Liver (tissue), 9 donors: ENCODE results near the gene UBE2L5. TPM values are rescaled to one million over a fixed set of nuclear protein-coding genes. Genes with fewer than 3 reads are reported as not detected.

ENCODE experiments used
- DNase-seq: peaks from one replicate; pipeline ENCODE4 v3.0.0-alpha.2; 2017; ENCODE audit warnings: low spot score
- H3K27ac ChIP-seq, 2 donors: one replicate each; pipeline ENCODE4 v1.7.0; 2013; ENCODE audit warnings: inconsistent platforms in 2 of 2, low read length in 2 of 2, control low read depth in 1 of 2, low read depth in 1 of 2, mild to moderate bottlenecking in 1 of 2
- H3K27me3 ChIP-seq, 4 donors: one replicate each; pipeline versions ENCODE4 v1.6.1 to v1.7.0; 2013; ENCODE audit warnings: low read length in 3 of 4, inconsistent platforms in 1 of 4, mild to moderate bottlenecking in 1 of 4, moderate library complexity in 1 of 4; ENCODE audit not compliant: control insufficient read depth in 4 of 4, insufficient read depth in 4 of 4
- H3K36me3 ChIP-seq, 4 donors: one replicate each; pipeline versions ENCODE4 v1.6.1 to v1.7.0; 2013; ENCODE audit warnings: low read length in 3 of 4, mild to moderate bottlenecking in 3 of 4, low read depth in 1 of 4, moderate library complexity in 1 of 4; ENCODE audit not compliant: control insufficient read depth in 4 of 4, insufficient read depth in 3 of 4
- H3K4me1 ChIP-seq, 4 donors: one replicate each; pipeline versions ENCODE4 v1.6.1 to v1.7.0; 2013; ENCODE audit warnings: low read length in 3 of 4, mild to moderate bottlenecking in 3 of 4, moderate library complexity in 1 of 4; ENCODE audit not compliant: control insufficient read depth in 4 of 4, insufficient read depth in 4 of 4
- H3K4me3 ChIP-seq, 3 donors: one replicate each; pipeline versions ENCODE4 v1.6.1 to v1.7.0; 2013; ENCODE audit warnings: low read length in 3 of 3, control low read depth in 1 of 3, low read depth in 1 of 3, mild to moderate bottlenecking in 1 of 3
- H3K9ac ChIP-seq, 2 donors: one replicate each; pipeline ENCODE4 v1.7.0; 2013; ENCODE audit warnings: low read length in 2 of 2, mild to moderate bottlenecking in 2 of 2, moderate library complexity in 2 of 2, control low read depth in 1 of 2, low read depth in 1 of 2
- H3K9me3 ChIP-seq, 4 donors: one replicate each; pipeline versions ENCODE4 v1.6.1 to v1.7.0; 2013; ENCODE audit warnings: low read length in 3 of 4; ENCODE audit not compliant: control insufficient read depth in 4 of 4
- CTCF ChIP-seq: fragments of 150-350 bp; IDR thresholded peaks from 2 replicates; pipeline ENCODE4 v1.5.1; 2017; ENCODE audit warnings: improper control_type of control experiment, low read depth, low read length; ENCODE audit not compliant: missing input control
- EGR1 ChIP-seq, 2 donors: IDR thresholded peaks; 2 replicates each; pipeline ENCODE4 v1.6.1; 2016 to 2018; ENCODE audit warnings: antibody characterized with exemption in 2 of 2, low read depth in 2 of 2
- FOXA1 ChIP-seq: IDR thresholded peaks from 2 replicates; pipeline ENCODE4 v1.6.1; 2016; ENCODE audit warnings: antibody characterized with exemption
- FOXA2 ChIP-seq: IDR thresholded peaks from 2 replicates; pipeline ENCODE4 v1.6.1; 2016; ENCODE audit warnings: antibody characterized with exemption
- GABPA ChIP-seq, 2 donors: IDR thresholded peaks in 1 of 2; conservative IDR thresholded peaks in 1 of 2; 2 replicates each; pipeline ENCODE4 v1.6.1; 2016; ENCODE audit warnings: antibody characterized with exemption in 2 of 2, mild to moderate bottlenecking in 1 of 2, moderate library complexity in 1 of 2
- HNF4A ChIP-seq, 2 donors: conservative IDR thresholded peaks; 2 replicates each; pipeline ENCODE4 v1.6.1; 2016; ENCODE audit warnings: antibody characterized with exemption in 2 of 2, mild to moderate bottlenecking in 2 of 2
- HNF4G ChIP-seq: IDR thresholded peaks from 2 replicates; pipeline ENCODE4 v1.6.1; 2016; ENCODE audit warnings: antibody characterized with exemption
- JUND ChIP-seq, 2 donors: IDR thresholded peaks; 2 replicates each; pipeline ENCODE4 v1.6.1; 2016; ENCODE audit warnings: antibody characterized with exemption in 2 of 2
- MAX ChIP-seq: IDR thresholded peaks from 2 replicates; pipeline ENCODE4 v1.6.1; 2016; ENCODE audit warnings: antibody characterized with exemption
- NR2F2 ChIP-seq: IDR thresholded peaks from 2 replicates; pipeline ENCODE4 v1.6.1; 2016; ENCODE audit warnings: antibody characterized with exemption
- RAD21 ChIP-seq, 2 donors: IDR thresholded peaks; 2 replicates each; pipeline ENCODE4 v1.6.1; 2016; ENCODE audit warnings: antibody characterized with exemption in 2 of 2, mild to moderate bottlenecking in 2 of 2
- RXRA ChIP-seq, 2 donors: IDR thresholded peaks; 2 replicates each; pipeline ENCODE4 v1.6.1; 2017 to 2018; ENCODE audit warnings: antibody characterized with exemption in 2 of 2, mild to moderate bottlenecking in 1 of 2
- SP1 ChIP-seq: IDR thresholded peaks from 2 replicates; pipeline ENCODE4 v1.6.1; 2018; ENCODE audit warnings: antibody characterized with exemption, mild to moderate bottlenecking
- TAF1 ChIP-seq: conservative IDR thresholded peaks from 2 replicates; pipeline ENCODE4 v1.6.1; 2016; ENCODE audit warnings: antibody characterized with exemption, mild to moderate bottlenecking
- YY1 ChIP-seq: IDR thresholded peaks from 2 replicates; pipeline ENCODE4 v1.6.1; 2016; ENCODE audit warnings: antibody characterized with exemption, mild to moderate bottlenecking
- ZBTB33 ChIP-seq: IDR thresholded peaks from 2 replicates; pipeline ENCODE4 v1.6.1; 2016; ENCODE audit warnings: antibody characterized with exemption
- WGBS: extraction: QIAGEN DNeasy Blood & Tissue Kit; methylation state at CpG from one replicate; pipeline ENCODE4 v1.1.7; 2013; 5-methylcytosine and 5-hydroxymethylcytosine counted together
- polyA plus RNA-seq, 2 donors: library from polyadenylated mRNA; stranded (reverse) in 1 of 2; unstranded in 1 of 2; fragments of 200-250 nt in 1 of 2; fragments of >200 nt in 1 of 2; fragmentation: Nextera tagmentation in 1 of 2; extraction: Ambion mirVana in 1 of 2; gene quantifications; one replicate each; pipeline versions ENCODE4 v1.2.1 to v1.2.3, GENCODE V29; 2013 to 2015
- total RNA-seq, 2 donors: library from RNA; depleted of rRNA; stranded (reverse); fragments of >200 nt; gene quantifications; one replicate each; pipeline ENCODE4 v1.2.3, GENCODE V29; 2014
- TF ChIP-seq, protein P1 (sequence below): IDR thresholded peaks from 2 replicates; pipeline ENCODE4 v1.6.1; 2016; ENCODE audit warnings: antibody characterized with exemption, mild to moderate bottlenecking
- TF ChIP-seq, protein P2 (sequence below): IDR thresholded peaks from 2 replicates; pipeline ENCODE4 v1.6.1; 2016; ENCODE audit warnings: antibody characterized with exemption
- donor health status: healthy.
- donor health status: healthy.
- donor health status: healthy.
- donor health status: healthy.
- donor health status: healthy.

Gene UBE2L5
- total and polyA plus RNA-seq, 4 donors, result 0.10 TPM; not detected in 3

DNA sequence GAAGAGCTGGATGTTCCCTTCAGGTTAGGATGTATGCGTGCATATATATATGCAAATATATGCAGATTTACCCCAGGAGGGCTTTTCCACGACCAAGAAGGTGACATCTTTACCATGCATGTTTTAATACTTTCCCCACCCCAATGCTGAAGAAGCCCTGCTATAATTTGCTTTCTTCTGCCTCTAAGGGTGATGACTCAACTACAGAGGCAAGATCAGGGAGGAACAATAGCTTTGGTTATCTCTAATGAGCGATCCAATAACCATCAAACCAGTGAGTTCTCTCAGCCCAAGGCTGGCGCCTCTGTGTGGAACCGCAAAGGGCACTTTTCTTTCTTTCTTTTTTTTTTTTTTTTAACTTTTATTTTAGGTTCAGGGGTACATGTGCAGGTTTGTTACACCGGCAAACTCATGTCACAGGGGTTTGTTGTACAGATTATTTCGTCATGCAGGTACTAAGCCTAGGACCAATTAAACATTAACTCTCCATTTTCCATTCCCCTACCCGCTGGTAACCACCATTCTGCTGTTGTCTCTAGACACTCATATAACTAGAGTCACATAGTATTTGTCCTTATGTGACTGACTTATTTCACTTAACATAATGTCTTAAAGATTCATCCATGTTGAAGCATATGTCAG, 25.7 kb upstream of the UBE2L5 start:
- DNase-seq, result no peak
- Histone ChIP-seq H3K36me3 (no peaks in the 10 kb centered on the region), H3K27ac (peak overlapping the region; percentile 98), H3K4me3 (no peak overlapping the region), H3K27me3 (no peaks in the 10 kb centered on the region), H3K4me1 (peaks cover 6 to 56% (median 32%) of the 10 kb centered on the region in 4 donors), H3K9me3 (no peaks in the 10 kb centered on the region), H3K9ac (peak overlapping the region; percentile 56 to 83)
- TF ChIP-seq SP1, result peak; percentile 56
- peak; percentile 20 for TF ChIP-seq YY1
- no peak for TF ChIP-seq NR2F2
- no peak for TF ChIP-seq MAX
- TF ChIP-seq, protein P1, sequence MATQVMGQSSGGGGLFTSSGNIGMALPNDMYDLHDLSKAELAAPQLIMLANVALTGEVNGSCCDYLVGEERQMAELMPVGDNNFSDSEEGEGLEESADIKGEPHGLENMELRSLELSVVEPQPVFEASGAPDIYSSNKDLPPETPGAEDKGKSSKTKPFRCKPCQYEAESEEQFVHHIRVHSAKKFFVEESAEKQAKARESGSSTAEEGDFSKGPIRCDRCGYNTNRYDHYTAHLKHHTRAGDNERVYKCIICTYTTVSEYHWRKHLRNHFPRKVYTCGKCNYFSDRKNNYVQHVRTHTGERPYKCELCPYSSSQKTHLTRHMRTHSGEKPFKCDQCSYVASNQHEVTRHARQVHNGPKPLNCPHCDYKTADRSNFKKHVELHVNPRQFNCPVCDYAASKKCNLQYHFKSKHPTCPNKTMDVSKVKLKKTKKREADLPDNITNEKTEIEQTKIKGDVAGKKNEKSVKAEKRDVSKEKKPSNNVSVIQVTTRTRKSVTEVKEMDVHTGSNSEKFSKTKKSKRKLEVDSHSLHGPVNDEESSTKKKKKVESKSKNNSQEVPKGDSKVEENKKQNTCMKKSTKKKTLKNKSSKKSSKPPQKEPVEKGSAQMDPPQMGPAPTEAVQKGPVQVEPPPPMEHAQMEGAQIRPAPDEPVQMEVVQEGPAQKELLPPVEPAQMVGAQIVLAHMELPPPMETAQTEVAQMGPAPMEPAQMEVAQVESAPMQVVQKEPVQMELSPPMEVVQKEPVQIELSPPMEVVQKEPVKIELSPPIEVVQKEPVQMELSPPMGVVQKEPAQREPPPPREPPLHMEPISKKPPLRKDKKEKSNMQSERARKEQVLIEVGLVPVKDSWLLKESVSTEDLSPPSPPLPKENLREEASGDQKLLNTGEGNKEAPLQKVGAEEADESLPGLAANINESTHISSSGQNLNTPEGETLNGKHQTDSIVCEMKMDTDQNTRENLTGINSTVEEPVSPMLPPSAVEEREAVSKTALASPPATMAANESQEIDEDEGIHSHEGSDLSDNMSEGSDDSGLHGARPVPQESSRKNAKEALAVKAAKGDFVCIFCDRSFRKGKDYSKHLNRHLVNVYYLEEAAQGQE, result peak; percentile 40
- TF ChIP-seq JUND (IDR thresholded peaks at IDR 0.05), result peak in 1 of 2 donors; percentile 17
- TF ChIP-seq, protein P2, sequence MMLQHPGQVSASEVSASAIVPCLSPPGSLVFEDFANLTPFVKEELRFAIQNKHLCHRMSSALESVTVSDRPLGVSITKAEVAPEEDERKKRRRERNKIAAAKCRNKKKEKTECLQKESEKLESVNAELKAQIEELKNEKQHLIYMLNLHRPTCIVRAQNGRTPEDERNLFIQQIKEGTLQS, result peak; percentile 64
- no peak for TF ChIP-seq EGR1 (IDR thresholded peaks at IDR 0.05; ENCODE audit: low read depth in 2 of 2)
- peak; percentile 19 to 53 for TF ChIP-seq HNF4A (conservative IDR thresholded peaks at IDR 0.05)
- no peak for TF ChIP-seq FOXA2
- no peak for TF ChIP-seq RXRA (IDR thresholded peaks at IDR 0.05)
- TF ChIP-seq RAD21 (IDR thresholded peaks at IDR 0.05), result peak; percentile 7 to 38
- TF ChIP-seq CTCF, result no peak
- WGBS, result 35% methylated on average over 8 of the region's 8 CpGs

DNA sequence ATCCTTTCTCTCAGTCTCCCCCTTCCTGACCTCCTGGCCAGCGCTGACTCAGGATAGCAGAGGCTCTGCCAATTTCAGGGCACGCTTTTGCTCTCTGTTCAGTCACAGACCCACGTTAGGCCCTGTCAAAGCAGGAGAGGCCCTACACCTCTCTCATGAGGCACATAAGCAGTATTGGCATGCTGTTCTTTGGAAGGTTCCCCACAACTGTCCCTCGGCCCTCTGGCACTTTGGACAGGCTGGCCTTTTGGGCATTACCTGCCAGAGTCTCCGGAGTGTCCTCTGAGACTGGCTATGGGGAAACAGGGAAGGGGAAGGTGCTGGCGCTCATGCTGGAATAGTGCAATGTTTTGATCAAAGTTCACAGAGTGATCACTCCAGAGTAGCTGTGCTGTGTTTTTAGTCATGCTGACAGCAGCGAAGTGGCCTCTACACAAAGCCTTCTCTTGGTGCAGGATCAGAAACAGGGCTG, 23.7 kb upstream of the UBE2L5 start:
- Histone ChIP-seq H3K27me3 (no peaks in the 10 kb centered on the region), H3K9me3 (no peaks in the 10 kb centered on the region), H3K4me3 (no peak overlapping the region), H3K9ac (no peak overlapping the region), H3K4me1 (peaks cover 6 to 49% (median 30%) of the 10 kb centered on the region in 4 donors), H3K27ac (peak overlapping the region; percentile 76 to 79), H3K36me3 (no peaks in the 10 kb centered on the region)
- 35% methylated on average over 7 of the region's 7 CpGs for WGBS
- no peak for DNase-seq
- TF ChIP-seq, protein P2, result peak; percentile 65
- TF ChIP-seq RXRA (IDR thresholded peaks at IDR 0.05) (peak; percentile 86 to 87), MAX (peak; percentile 88), ZBTB33 (peak; percentile 70), EGR1 (IDR thresholded peaks at IDR 0.05; ENCODE audit: low read depth in 2 of 2) (peak in 1 of 2 donors; percentile 75), RAD21 (IDR thresholded peaks at IDR 0.05) (peak; percentile 57 to 65), GABPA (IDR thresholded peaks at IDR 0.05 in 1 of 2, conservative IDR thresholded peaks at IDR 0.05 in 1 of 2) (peak in 1 of 2 donors; percentile 43), HNF4A (conservative IDR thresholded peaks at IDR 0.05) (peak; percentile 96 to 97), SP1 (peak; percentile 93), FOXA2 (peak; percentile 69), HNF4G (peak; percentile 93), TAF1 (peak; percentile 86), FOXA1 (peak; percentile 65), NR2F2 (no peak)
- TF ChIP-seq, protein P1, result peak; percentile 79
